Right hindlimb (tissue), 1 donor: Measurements from ENCODE around the gene TAF1.
"Not testable (repeated sequence)": the region's sequence is repeated elsewhere in the genome, so short reads cannot be mapped to it uniquely, and the experiment has no call there.

Experiments
- DNase-seq: peaks from one replicate; pipeline ENCODE4 v3.0.0-alpha.2; 2018

TAF1 gene

DNA sequence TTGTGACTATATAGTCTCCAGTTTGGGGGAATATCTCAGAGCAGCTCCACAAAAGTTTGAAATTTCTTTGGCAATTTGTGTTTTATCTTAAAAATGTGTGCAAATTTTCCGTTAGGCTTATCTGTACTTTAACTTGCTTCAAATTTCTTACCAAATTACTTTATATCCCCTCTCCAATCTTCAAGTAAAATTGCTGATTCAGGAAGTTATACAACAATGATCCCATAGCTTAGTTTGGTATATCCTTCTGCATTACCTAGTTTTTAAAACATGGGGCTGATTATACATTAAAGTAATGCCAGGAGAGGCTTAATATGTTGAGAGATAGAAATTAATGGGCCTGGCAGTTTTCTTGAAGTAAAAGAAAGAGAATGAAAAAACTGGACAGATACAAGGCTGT, 66.6 kb downstream of the TAF1 start:
- DNase-seq = no peak

DNA sequence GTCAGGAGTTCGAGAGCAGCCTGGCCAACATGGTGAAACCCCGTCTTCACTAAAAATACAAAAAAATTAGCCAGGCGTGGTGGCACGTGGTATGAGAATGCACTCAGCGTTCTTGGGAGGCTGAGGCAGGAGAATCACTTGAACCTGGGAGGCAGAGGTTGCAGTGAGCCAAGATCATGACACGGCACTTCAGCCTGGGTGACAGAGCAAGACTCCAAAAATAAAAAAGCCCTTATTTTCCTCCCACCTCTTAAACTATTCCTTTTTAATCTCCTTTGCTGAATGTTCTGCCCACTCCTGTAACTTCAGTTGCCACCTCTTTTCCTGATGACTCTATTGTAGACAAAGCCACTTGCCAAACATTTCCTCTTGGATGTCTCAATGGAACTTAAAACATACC, 72.6 kb downstream of the TAF1 start:
- DNase-seq = no peak

DNA sequence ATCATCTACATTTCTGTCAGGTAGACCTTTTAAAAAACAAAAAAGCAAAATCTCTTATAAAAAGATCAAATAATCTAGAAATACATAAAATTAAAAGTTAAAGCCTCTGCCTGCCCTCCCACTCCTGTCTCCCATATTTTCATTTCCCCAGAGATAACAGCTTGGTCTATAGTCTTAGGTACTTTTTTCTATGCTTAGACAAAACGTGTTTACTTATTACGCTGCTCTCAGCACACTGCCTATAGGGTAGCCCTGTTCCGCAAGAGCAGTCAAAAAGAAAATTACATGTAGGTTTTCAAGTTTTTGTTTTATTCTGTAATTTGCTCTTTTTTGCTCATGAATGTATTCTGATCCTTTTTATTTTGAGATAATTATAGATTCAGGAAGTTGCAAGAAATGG, 73.3 kb downstream of the TAF1 start:
- DNase-seq = no peak

DNA sequence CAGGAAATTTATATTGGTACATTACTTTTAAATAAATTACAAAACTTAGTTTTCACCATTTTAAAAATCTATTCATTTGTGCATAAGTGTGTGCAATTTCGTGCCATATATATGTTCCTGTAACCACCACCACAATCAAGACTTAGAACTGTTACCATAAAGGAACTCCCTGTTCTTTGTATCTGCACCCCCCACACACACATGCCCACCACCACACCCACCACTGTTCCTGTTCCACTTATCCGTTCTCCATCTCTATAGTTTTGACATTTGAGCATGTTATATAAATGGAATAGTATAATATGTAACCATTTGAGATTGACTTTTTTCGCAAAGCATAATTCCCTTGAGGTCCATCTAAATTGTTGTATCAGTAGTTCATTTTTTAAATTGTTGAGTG, 73.7 kb downstream of the TAF1 start:
- no peak for DNase-seq

DNA sequence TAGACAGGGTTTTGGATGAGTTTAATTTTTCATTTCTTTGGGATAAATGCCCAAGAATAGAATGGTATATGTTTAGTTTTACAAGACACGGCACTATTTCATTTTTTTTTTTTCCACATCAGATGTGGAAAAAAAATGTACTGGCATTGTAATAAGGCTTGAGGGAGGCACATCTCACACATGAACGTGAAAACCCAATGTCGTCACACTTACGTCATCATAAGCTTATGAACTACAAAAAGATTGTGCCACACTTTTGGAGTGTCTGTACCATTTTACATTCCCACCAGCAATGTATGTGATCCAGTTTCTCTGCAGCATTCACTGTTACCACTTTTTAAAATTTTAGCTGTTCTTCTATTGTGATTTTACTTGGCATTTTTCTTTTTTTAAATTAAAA, 74.2 kb downstream of the TAF1 start:
- no peak for DNase-seq

DNA sequence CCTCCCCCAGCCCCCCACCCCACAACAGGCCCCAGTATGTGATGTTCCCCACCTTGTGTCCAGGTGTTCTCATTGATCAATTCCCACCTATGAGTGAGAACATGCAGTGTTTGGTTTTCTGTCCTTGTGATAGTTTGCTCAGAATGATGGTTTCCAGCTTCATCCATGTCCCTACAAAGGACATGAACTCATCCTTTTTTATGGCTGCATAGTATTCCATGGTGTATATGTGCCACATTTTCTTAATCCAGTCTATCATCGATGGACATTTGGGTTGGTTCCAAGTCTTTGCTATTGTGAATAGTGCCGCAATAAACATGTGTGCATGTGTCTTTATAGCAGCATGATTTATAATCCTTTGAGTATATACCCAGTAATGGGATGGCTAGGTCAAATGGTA, 75.7 kb downstream of the TAF1 start:
- not testable (repeated sequence) for DNase-seq

DNA sequence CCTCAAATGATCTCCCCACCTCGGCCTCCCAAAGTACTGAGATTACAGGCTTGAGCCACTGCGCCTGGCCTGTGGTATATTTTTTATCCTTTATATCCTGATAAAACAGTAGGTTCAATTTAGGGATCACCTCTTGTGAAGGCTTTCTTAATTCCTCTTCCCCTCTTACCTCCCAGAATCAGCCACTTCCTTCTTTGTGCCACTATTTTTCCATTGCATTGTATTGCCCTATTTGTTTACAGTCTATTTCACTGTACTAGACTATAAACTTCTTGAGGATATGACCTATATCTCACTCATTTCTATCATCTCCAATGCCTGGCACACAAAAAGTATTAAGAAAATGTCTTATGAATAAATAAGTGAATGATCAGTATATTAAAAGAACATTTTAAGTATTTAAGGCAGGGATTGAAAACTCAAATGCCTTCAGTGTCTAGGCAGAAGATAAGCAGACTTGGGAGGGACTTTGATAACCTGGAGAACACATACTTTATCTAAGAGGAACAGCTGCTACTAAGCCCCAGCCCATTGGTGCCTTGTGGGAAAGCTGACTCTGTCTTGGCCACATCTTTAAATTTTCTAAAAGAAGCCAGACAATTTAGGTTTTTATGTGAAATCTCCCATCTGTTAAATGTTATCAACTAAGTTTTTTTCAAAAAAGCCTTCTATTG, 84.4 kb downstream of the TAF1 start:
- no peak for DNase-seq

DNA sequence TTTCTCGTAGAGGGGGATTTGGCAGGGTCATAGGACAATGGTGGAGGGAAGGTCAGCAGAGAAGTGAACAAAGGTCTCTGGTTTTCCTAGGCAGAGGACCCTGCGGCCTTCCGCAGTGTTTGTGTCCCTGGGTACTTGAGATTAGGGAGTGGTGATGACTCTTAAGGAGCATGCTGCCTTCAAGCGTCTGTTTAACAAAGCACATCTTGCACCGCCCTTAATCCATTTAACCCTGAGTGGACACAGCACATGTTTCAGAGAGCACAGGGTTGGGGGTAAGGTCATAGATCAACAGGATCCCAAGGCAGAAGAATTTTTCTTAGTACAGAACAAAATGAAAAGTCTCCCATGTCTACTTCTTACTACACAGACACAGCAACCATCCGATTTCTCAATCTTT, 85.4 kb downstream of the TAF1 start:
- DNase-seq = not testable (repeated sequence)

DNA sequence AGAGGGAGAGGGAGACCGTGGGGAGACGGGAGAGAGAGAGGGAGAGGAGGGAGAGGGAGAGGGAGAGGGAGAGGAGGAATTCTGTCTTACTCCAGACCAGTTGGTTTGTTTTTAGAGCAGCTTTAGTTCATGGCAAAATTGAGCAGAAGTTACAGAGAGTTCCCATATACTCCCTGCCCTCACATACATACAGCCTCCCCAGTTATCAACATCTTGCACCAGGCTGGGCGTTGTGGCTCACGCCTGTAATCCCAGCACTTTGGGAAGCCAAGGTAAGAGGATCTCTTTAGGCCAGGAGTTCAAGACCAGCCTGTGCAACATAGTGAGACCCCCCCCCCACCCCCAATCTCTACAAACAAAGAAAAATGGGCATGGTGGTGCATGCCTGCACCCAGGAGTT, 86.9 kb downstream of the TAF1 start:
- no peak for DNase-seq

DNA sequence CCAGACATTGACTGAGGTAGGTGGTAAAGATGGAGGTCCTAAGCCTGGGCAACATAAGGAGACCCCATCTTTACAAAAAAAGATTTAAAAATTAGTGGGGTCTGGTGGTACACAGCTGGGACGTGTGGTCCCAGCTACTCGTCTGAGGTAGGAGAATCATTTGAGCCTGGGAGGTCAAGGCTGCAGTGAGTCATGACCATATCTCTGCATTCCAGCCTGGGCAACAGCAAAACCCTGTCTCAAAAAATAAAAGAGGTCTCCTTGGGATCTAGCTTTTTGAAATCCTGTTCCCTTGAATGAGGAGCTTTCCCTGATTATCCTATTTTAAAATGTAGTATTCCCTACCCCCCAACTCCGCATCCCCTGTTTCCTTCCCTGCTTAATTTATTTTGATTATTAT, 88.1 kb downstream of the TAF1 start:
- DNase-seq = no peak

DNA sequence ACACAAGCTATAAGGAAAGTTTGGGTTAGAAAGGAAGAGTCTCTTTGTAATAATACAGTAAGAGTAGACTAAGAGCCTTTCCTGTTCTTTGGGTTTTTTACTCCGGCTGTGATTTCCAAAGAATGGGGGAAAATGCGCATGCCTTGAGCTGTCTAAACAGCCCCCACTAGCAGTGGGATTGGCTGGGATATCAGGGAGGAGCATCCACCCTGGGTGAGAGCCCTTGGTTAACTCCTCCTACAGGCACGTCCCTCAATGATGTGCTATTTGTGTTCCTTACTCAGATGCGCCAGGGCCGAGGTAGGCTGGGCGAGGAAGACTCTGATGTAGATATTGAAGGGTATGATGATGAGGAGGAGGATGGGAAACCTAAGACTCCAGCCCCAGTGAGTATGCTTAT, 92.7 kb downstream of the TAF1 start:
- DNase-seq = no peak

DNA sequence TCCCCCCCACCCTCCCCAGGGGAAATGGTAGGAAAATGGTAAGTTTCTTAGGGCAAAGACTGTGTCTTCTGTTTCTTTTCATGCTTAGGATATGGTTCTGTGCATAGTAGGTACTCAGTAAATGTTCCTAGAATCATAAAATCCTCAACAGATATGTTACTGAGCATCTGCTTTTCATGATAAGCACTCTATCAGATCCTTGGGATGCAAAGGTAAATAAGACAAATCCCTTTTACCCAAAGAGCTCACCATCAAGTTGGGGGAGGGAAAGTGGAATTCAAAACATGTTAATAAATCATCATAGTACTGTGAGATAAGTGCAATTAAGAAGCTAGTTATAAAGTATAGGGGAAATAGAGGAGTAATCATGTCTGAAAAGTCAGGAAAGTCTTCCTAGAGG, 98.8 kb downstream of the TAF1 start:
- no peak for DNase-seq

DNA sequence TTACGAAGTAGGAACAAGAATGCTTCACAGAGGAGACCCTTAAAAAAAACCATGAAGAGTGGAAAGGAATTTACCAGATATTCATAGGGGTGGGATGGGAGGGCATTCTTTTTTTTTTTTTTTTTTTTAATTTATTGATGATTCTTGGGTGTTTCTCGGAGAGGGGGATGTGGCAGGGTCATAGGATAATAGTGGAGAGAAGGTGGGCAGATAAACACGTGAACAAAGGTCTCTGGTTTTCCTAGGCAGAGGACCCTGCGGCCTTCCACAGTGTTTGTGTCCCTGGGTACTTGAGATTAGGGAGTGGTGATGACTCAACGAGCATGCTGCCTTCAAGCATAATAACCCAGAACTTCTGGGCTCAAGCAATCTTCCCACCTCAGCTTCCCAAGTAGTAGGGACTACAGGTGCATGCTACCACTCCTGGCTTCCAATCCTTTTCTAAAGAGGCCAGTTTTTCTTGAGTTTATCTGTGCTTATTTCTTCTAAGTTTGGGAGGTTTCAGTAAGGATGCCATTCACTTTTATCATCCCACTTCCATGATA, 100.9 kb downstream of the TAF1 start:
- no peak for DNase-seq

DNA sequence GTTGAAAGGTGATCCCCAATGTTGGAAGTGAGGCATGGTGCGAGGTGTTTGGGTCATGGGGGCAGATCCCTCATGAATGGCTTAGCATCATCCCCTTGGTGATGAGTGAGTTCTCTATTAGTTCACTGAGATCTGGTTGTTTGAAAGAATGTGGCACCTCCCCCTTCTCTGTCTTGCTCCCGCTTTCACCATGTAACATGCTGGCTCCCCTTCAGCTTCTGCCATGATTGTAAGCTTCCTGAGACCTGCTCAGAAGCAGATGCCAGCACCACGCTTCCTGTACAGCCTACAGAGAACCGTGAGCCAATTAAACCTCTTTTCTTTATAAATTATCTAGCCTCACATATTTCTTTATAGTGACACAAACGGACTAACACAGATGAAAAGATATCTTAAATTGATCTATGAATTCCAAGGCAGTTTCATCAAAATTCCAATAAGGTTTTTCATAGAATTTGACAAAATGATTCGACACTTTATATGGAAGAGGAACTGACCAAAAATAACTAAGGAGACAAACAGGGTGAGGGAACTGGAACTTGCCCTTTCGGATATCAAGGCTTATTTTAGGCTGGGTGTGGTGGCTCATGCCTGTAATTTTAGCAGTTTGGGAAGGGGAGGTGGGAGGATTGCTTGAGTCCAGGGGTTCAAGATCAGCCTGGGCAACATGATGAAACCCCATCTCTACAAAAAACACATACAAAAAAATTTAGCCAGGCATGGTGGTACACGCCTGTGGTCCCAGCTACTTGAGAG, 109.8 kb downstream of the TAF1 start:
- DNase-seq = no peak

DNA sequence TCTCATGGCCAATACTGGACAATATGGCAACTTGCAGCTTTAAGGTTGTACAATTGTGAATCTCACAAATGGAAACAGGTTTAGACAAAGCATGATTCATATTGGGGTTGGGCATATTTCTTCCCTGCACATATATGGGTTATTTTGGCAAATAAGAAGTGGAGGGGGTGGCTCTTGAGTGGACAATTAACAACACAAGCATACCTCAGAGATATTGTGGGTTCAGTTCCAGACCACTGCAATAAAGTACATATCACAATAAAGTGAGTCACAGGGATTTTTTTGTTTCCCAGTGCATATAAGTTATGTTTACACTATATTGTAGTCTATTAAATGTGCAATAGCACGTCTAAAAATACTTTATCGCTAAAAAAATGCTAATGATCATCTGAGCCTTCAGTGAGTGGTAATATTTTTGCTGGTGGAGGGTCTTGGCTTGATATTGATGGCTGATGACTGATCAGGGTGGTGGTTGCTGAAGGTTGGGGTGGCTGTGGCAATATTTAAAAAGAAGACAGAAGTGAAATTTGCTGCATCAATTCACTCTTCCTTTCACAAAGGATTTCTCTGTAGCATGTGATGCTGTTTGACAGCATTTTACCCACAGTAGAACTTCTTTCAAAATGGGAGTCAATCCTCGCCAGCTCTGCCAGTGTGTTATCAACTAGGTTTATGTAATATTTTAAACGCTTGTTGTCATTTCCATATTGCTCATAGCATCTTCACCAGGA, 116.2 kb downstream of the TAF1 start:
- DNase-seq = no peak

DNA sequence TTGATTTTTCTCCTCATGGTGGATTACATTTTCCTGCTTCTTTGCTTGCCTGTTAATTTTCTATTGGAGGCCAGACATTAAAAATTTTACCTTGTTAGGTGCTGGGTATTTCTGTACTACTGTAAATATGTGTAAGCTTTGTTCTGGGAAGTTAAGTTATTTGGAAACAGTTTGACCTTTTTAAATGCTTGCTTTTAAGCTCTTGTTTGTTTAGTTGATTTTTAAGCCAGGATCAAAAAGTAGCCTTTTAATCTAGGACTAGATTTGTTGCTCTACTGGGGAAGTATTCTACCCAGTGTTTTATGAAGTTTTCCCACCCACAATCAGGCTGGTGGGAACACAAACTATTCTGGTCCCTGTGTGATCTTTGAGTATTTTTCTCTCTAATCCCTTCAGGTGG, 121.7 kb downstream of the TAF1 start:
- no peak for DNase-seq

DNA sequence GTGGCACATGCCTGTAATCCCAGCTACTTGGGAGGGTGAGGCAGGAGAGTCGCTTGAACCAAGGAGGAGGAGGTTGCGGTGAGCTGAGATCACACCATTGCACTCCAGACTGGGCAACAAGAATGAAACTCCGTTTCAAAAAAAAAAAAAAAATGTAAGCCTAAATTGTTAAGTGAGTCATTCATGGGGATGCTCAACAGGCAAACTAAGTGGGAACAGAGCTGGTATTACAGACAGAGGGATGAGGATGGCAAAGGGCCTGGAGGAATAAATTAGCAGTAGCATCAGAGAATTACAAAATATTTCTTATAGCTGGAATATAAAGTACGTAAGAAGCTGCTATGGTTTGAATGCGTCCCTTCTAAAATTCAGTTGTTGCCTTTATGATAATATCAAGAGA, 123.4 kb downstream of the TAF1 start:
- no peak for DNase-seq

DNA sequence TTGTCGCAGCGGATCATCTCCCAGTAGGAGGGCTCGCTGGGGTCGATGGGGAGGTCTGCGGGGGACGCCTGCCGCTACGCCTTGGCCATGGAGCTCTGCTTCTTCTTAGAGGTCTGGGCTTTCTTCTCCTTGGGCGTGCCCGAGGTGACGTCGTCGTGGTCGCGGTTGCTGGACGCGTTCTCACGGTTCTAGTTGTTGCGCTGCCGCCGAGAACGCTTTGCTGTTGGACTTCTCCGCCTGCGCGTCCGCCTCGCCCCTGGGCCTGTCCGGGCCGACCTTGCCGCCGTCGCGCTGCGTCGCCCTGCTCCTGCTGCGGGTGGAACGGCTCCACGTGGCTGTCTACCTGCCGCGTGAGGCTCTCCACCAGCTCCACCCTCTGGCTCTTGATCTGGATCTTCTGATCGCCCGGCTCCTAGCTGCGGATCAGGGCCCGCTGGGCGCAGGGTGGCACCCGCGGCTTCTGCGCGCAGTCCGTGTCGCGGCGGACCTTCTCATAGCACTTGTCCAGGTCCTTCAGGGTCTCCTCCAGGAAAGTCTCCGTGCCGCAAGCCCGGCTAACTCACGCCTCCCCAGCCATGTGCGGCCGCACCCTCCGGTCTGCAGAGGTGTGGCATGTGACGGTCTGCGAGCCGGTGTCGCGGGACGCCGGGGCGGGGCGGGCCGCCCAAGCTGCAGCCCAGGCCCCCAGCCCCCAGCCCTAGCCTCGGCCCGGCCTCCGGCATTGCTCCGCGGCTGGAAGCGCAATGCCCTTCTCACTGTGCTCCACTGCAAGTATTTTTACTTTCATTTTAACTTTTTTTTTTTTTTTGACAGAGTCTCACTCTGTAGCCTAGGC, 126.3 kb downstream of the TAF1 start:
- peak; percentile 50 for DNase-seq

DNA sequence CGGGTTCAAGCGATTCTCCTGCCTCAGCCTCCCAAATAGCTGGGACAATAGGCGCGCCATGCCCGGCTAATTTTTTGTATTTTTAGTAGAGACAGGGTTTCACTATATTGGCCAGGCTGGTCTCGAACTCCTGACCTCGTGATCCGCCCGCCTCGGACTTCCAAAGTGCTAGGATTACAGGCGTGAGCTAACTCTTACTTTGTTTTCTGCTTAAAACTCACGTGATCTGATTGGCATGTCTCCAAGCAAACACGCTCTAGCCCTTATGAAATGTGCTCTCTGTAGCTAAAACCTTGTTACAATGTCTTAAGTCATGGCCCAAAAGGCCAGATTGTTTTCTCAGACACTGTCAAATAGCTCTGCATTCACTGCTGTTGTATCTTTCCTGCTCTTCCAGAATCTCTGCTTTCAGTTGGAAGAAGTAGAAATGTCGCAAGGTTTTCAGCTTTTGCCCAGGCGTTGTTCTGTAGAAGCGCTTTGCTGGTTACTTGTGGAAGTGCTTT, 127.0 kb downstream of the TAF1 start:
- no peak for DNase-seq

DNA sequence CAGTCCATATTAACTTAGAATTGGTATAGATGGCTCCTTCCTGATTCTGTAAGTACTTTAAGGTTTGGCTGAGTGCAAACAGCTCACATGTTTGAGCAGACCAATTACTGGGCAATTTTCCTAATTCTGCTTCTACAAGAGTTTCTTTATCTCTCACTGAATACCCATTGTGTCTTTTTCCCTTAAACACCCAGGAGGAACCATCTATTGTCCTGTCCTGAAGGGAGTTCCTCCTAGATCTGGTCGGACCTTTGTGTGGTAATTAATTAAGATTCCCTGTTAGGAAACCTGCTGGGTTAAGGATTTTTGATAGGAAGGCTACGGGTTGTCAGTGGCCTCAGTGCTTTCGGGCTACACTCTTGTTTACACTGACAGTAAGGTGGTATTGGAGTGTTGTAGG, 129.8 kb downstream of the TAF1 start:
- DNase-seq = not testable (repeated sequence)

DNA sequence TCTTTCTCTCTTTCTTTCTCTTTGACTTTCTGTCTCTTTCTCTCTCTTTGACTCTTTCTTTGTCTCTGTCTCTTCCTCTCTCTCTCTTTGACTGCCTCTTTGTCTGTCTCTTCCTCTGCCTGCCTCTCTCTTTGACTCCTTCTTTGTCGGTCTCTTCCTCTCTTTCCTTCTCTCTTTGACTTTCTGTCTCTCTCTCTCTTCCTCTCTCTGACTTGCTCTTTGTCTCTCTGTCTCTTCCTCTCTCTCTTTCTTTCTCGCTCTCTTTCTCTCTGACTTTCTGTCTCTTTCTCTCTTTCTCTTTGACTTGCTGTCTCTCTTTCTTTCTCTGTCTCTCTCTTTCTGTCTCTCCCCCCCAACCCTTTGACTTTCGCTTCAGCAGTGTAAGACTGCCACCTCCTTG, 130.3 kb downstream of the TAF1 start:
- DNase-seq = no peak

DNA sequence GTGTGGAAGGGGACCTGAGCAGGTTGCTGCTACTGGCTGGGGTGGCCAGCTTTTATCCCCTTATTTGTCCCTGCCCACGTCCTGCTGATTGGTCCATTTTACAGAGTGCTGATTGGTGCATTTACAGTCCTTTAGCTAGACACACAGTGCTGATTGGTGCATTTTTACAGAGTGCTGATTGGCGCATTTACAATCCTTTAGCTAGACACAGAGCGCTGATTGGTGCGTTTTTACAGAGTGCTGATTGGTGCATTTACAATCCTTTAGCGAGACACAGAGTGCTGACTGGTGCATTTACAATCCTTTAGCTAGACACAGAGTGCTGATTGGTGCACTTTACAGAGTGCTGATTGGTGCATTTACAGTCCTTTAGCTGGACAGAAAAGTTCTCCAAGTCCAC, 135.9 kb downstream of the TAF1 start:
- not testable (repeated sequence) for DNase-seq

DNA sequence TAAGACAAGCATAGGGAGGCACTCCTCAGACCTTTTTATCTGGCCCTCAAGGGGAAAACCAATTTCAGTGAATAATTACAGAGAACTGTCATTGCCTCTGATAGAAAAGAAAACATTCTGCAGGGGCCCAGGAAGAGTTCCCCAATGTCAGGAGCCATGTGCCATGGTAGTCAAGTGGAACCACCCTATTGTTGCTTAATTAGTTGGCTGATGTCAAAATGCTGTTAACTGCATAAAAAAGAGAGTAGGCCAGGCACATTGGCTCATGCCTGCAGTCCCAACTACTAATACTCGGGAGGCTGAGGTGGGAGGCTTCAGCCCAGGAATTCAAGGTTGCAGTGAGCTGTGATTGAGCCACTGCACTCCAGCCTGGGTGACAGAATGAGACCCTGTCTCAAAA, 138.2 kb downstream of the TAF1 start:
- no peak for DNase-seq
